Purkinje cell (primary cell): ENCODE results near the gene TPRKB. TPM values are rescaled to one million over a fixed set of nuclear protein-coding genes. Genes with fewer than 3 reads are reported as not detected.

ENCODE experiments used
- polyA plus RNA-seq: library from polyadenylated mRNA; unstranded; fragments of >200 nt; fragmentation: Nextera tagmentation; gene quantifications from 2 replicates; pipeline ENCODE4 v1.2.1, GENCODE V29; 2014

Gene TPRKB
- polyA plus RNA-seq = 107 and 138 TPM in 2 replicates

DNA sequence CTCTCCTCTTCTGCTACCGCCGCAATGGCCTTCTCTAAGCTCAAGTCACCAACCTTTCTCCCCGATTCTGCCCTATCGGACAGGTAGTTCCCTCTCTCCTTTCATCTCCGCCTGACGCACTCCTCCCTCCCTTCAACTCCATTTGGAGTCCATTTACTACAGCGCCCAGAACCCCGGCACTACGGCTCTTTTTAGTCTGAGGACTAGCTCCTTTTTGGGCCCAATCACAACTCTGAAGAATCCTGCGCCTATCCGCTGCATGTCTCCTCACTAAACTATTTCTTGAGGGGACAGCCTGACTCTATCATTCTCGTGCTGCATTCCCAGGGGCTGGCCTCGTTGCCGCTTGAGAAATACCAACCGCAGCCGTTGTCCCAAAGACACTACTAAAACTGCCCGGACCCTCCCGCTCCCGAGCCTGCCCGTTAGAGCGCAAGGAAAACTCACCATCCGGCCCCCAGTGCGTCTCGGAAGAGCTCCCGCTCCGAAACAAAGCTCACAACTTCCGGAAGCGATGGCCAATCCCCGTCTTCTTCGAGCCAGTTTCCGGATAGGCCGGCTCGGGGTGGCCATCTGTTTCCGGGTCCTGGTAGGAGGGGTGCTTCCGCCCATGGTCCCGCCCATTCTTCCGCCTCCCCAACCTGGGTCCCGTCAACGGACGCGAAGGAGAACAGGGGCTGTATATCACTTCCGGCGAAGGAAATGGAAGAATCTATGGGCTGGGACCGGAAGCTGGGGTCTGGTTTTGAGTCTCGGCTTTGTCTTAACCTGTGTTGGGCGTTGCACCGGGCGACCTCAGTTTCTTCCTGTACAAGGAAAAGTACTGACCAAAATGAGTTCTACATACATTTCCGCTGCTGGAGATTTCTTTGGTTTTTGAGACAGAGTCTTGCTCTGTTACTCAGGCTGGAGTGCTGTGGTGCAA lies at the start of gene TPRKB:
Gene TPRKB (minus strand): TSS at position 491 of the 925 bp plus-strand sequence. CDS start 2,776 bp downstream, outside the sequence.

DNA sequence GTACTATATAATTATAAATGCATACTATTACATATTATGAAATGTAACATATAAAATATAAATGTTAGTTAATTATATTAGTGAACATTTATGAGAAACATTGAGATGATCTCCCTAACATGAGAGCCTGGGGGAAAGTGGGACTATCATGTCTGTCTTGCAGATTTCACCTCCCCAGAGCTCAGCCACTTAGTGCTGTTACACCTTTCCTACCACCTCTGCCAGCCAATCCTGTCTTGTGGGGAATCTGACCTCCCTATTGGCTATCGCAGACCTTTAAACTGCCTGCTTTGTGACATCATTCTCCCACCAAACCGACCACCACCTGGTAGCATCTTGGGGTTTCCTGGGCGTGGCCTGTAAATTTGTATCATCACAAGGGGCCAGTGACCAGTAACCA lies 46.7 kb upstream of the TPRKB start, which contains the start of gene C2orf78:
Gene C2orf78 (plus strand): TSS at position 301 of the 400 bp plus-strand sequence. CDS start 127 bp downstream, outside the sequence.

DNA sequence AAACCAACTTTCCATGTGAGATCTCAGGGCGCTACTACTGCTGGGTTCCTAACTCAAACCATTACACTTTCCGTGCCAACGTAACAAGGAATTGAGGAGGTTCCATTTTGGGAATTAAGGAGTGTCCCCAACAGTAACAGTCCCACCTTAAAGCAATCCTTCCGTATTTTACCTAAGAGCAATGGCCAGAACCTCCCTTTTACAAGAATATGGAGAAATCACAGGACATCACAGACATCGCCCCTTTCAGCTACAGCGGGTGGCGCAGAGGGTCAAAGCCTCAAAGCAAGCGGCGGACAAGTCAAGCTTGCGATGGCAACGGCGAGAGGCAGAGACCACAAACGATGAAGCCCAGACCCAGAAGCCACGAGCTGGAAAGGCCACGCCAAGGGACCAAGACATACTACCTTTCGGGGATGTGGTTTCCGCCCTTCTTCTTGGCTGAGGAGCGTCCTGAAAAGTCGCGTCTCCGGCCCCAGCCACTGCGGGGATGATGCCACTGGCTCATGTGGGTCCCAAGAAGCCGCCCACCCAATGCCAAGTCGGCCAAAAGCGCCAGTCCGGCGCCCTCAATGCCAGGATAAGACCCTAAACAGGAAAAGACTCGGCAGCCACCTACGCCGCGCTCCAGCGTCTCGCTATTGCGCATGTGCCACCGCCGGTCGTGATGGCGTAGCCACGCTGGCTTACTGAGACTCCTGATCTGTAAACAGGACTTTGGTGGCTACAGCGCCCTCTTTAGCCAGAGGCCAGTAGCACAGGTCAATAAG lies 42.5 kb upstream of the TPRKB start, which contains the start of gene DUSP11:
Gene DUSP11 (minus strand): TSS at position 637 of the 770 bp plus-strand sequence. CDS start 129 bp downstream, at position 508.

Other genes with a start within 250 kb of the TPRKB start
- 2.2 TPM in 1 of 2 replicates, not detected in the other for gene NAT8, start 94.9 kb downstream of the TPRKB start, polyA plus RNA-seq
- gene DUSP11, start 42.8 kb upstream of the TPRKB start, polyA plus RNA-seq = 12.9 and 24.4 TPM in 2 replicates
- not detected in 2 replicates for gene C2orf78, start 46.8 kb upstream of the TPRKB start, polyA plus RNA-seq
- 69.6 and 80.3 TPM in 2 replicates for gene STAMBP, start 91.6 kb upstream of the TPRKB start, polyA plus RNA-seq
- gene ACTG2, start 155.7 kb upstream of the TPRKB start, polyA plus RNA-seq = not detected in 2 replicates
- 179 and 199 TPM in 2 replicates for gene DGUOK, start 189.5 kb upstream of the TPRKB start, polyA plus RNA-seq
- gene TET3, start 247.6 kb upstream of the TPRKB start, polyA plus RNA-seq = 0.27 and 0.82 TPM in 2 replicates